AG04449 (cell line): ENCODE measurements around the gene C1QL2.

Experiments used
- CTCF ChIA-PET: fragments of 350-600 bp; formaldehyde crosslinking; extraction: SDS; loops from one replicate; lab custom pipeline; 2021; ENCODE audit warnings: antibody characterized with exemption; lab: Yijun Ruan, JAX
- POLR2A ChIA-PET: fragments of 400-600, 350-600 bp; formaldehyde crosslinking; extraction: SDS; loops from one replicate; lab custom pipeline; 2020; ENCODE audit warnings: antibody characterized with exemption, inconsistent platforms; lab: Yijun Ruan, JAX
- DNase-seq: peaks from one replicate; pipeline ENCODE4 v3.0.0-alpha.2; 2010; ENCODE audit warnings: low read depth, low spot score
- H3K4me3 ChIP-seq: 2 replicates; pipeline ENCODE4 v1.5.1; 2011; ENCODE audit warnings: low read depth, mild to moderate bottlenecking, control low read depth, low read length
- TF ChIP-seq, protein P1 (sequence below): IDR thresholded peaks from one replicate; pipeline ENCODE4 v1.5.1; 2011; ENCODE audit warnings: mild to moderate bottlenecking, moderate library complexity, low read length, control low read depth, inconsistent platforms; ENCODE audit not compliant: insufficient read depth; ENCODE audit errors: missing control alignments

Gene C1QL2

DNA sequence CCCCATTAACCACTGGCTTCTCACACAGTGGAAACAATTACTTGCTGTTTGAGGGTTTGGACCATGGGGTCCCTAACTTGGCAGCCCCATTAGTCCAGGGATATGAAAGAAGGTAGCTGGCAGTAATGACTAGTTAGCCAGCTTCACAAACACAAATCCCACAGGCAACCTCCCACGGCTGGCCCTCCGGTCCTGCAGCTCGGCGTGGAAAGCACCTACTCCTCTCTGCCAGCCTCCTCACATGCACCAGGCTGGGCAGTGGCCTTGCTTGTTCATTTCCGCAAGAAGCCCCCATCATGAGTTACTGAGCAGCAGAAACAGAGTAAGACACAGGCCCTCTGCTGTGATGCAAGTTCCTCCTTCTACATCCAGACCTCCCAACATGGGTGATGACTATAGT, 13.7 kb downstream of the C1QL2 start:
- ChIA-PET CTCF (no interaction called here), POLR2A (no interaction called here)
- TF ChIP-seq, protein P1, sequence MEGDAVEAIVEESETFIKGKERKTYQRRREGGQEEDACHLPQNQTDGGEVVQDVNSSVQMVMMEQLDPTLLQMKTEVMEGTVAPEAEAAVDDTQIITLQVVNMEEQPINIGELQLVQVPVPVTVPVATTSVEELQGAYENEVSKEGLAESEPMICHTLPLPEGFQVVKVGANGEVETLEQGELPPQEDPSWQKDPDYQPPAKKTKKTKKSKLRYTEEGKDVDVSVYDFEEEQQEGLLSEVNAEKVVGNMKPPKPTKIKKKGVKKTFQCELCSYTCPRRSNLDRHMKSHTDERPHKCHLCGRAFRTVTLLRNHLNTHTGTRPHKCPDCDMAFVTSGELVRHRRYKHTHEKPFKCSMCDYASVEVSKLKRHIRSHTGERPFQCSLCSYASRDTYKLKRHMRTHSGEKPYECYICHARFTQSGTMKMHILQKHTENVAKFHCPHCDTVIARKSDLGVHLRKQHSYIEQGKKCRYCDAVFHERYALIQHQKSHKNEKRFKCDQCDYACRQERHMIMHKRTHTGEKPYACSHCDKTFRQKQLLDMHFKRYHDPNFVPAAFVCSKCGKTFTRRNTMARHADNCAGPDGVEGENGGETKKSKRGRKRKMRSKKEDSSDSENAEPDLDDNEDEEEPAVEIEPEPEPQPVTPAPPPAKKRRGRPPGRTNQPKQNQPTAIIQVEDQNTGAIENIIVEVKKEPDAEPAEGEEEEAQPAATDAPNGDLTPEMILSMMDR = no peak
- no peak for DNase-seq
- no peak overlapping the region for H3K4me3 ChIP-seq

DNA sequence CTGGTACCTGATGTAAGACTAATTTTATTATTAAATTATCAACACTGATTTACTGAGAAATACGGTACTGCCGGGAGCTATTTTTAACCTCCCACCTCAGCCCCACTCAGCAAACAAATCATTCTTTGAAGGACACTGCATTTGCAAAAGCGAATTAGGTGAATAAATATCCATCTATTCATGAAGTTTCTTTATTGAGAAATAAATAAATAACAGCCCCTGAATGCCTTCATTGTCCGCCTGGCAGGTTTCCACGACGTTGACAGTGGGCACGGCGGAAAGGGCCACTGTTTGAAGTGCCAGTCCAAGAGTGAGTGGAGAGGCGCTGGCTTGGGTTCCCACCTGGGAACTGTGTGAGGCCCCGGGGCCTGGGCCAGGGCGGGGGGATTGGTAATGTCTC, 15.7 kb downstream of the C1QL2 start:
- no peak for DNase-seq
- ChIA-PET POLR2A (no interaction called here), CTCF (no interaction called here)
- TF ChIP-seq, protein P1 = no peak
- H3K4me3 ChIP-seq = no peak overlapping the region

DNA sequence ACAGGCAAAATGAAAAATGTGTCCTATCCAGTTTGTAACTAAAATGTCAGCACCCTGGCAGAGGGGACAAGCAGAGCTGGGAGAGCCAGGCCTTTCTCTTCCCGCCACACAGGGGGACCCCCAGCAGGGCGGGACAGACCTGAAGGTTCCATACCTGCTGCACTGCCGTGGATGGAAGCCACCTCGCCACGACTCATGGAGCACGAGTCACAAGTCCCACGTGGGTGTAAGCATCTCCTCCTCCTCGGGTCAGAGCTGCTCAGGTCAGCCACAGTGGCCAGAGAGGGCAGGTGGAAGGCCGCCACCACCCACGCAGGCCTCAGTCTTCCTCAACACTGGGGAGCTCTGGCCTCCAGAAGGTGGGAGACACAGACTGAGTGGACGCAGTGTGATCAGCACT, 21.0 kb downstream of the C1QL2 start:
- ChIA-PET POLR2A (no interaction called here), CTCF (no interaction called here)
- TF ChIP-seq, protein P1 = no peak
- no peak for DNase-seq
- no peak overlapping the region for H3K4me3 ChIP-seq

DNA sequence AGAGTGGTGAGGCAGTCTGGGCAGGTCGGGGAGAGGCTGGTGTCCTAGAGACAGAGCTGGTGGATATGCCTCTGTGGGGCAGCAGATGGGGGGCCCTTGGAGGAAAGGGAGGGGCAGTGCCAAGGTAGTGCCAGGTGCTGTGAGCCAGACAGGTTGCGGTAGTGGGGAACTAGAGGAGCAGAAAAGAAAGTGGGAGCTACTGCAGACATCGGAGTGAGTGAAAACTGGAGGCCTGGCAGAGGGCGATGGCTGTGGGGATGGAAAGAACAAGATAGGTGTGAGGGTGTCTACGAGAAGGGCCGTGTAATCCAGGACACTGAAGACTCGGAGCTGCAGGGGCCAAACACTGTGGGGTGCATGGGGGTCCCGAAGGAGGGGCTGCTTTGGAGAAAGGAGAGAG, 21.7 kb downstream of the C1QL2 start:
- ChIA-PET CTCF (no interaction called here), POLR2A (no interaction called here)
- TF ChIP-seq, protein P1 = no peak
- no peak overlapping the region for H3K4me3 ChIP-seq
- no peak for DNase-seq

DNA sequence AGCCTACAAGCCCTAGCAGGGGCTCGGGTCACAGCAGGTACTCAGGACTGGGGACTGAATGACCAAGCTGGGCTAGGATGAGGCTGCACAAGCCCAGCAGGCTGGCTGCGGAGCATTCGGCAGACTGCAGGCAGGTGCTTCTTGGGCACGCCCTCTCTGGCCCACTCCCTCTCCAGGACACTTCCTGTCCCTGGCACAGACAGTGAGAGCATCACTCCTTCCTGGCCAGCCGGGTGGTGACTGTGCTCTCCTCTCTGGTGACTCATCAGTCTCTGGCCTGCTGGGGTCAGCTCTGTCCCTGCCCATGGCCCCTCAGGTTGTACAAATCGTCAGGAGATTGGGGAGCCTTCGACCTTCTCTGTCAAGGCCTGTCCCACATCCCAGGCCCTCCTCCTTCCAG, 22.5 kb downstream of the C1QL2 start:
- POLR2A ChIA-PET = no interaction called here
- TF ChIP-seq, protein P1 = no peak
- no peak overlapping the region for H3K4me3 ChIP-seq
- DNase-seq = no peak
- CTCF ChIA-PET = no interaction called here

DNA sequence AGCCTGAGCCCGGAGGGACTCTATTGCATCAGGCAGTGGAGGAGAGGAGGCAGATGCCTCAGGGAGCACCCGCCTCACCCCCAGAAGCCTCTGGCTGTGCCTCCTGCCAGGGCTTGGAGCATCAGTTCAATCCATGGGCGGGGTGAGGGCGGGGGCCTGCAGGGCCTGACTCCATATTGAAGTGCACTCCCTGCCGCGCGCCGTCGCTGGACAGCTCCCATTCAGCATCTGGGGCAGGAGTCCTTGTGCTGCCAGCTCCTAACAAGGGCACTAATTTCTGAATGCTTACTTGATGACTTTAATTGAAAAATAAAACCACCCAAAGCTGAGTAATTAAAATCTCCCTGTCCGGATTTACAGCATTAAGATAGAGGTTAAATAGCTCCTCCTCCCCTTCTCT, 23.8 kb downstream of the C1QL2 start:
- POLR2A ChIA-PET = no interaction called here
- CTCF ChIA-PET = no interaction called here
- H3K4me3 ChIP-seq = no peak overlapping the region
- no peak for DNase-seq
- TF ChIP-seq, protein P1 = no peak
